Left ventricle myocardium superior (tissue), 1 donor: ENCODE measurements around the gene DPYSL4. TPM values are rescaled to one million over a fixed set of nuclear protein-coding genes. Genes with fewer than 3 reads are reported as not detected.

ENCODE experiments used
- ATAC-seq: fragments of 200-7000 bp; cut with Tn5 transposase; one replicate; pipeline ENCODE4 v1.9.1; 2020; ENCODE audit warnings: mild to moderate bottlenecking, moderate library complexity
- DNase-seq: peaks from one replicate; pipeline ENCODE4 v3.0.0-alpha.2; 2020
- intact Hi-C: fragments of 100-400 bp; cut with micrococcal nuclease; formaldehyde crosslinking; loops from one replicate; pipeline ENCODE4 v1.11.0; 2022
- total RNA-seq: library from RNA; stranded (reverse); fragmentation: NEBNext Ultra II Directional; extraction: Animal tissue kit (Norgen Biotek cat#: 25700); gene quantifications from one replicate; pipeline ENCODE4 v1.2.1, GENCODE V29; 2021
- donor health status: DM: no; HTN: yes; CAD: no; lungs with severe emphysema.

The DPYSL4 gene
- total RNA-seq, 1 donor from 2014 or later: 45.2 TPM

DNA sequence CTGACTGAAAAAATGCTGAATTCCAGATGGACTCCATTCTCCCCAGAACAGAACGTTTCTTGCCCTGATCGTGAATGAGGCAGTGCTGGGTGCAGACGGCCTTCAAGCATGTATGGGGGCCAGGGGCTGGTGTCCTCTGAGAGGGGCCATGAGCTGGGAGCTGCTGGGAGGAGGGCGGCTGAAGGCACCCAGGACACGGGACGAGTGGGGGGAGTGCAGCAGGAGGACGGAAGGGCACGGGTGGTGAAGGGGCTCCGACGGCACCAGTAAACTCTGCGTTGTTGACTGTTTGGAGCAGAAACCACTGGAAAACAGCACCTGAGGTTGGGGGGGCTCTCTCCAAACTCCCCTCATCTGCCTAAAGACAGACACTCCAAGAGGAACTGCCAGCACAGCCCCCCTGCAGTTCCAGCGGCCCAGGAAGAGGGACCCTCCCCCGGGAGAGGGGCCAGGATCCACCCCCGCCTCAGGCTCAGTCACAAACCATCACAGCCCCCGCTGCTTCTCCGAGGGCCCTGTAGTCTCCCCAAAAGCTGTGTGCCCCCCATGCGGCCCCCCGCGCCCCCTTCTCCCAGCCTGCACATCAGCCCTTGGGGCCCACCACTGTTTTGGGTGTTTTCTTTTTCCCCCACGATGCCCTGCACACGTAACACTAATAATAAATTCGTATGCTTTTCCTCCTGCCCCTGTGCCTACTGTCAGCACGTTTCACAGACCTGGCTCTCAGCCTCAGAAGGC lies 55.5 kb downstream of the DPYSL4 start:
- intact Hi-C loops: no loop called here
- DNase-seq: no peak
- ATAC-seq: no peak

GRCh38 chr10:132243141-132243540 lies 56.4 kb downstream of the DPYSL4 start:
- DNase-seq (no peak), ATAC-seq (no peak)
- intact Hi-C loops: no loop called here

- DNase-seq (no peak), ATAC-seq (no peak)
- intact Hi-C loops: no loop called here
Measured at GRCh38 chr10:132243626-132244025, 56.9 kb downstream of the DPYSL4 start.

DNA sequence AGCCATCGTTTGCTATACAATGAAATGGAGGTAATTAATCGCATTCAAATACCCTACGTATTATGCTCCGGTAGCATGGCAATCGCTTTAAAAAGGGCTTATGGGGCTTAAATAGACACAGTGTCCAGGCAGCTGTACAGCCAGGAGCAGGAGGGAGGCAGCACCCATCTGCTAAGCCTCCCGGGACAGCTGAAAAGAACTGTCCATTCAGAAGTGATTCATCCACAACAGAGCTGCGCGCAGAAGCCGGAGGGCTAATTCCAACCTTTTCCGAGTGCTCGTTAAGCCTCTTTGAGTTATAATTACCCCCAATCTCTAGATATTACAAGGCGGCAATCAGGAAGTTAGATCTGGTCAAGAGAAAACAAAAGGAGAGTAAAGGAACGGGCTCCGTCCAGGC lies 58.3 kb downstream of the DPYSL4 start:
- intact Hi-C loops: no loop called here
- DNase-seq: no peak
- no peak for ATAC-seq

DNA sequence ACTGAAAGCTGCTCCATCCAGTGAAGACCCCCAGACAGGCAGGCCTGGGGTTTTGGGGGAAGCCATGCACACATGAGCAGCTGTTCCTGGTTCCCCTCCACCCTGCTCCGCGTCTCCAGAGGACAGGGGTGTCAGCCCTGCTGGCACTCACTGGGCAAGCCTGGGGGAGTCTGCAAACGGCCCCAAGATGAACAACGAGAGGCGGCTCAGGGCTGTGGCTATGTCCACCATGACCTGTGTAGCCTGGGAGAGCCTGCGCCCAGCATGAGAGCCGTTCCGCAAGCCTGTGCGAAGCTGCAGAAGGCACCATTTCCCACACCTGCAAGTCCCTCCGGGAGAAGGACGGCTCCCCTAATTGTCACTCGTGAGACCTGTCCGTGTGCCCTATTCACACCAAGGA lies 59.5 kb downstream of the DPYSL4 start:
- ATAC-seq: no peak
- intact Hi-C loops: no loop called here
- DNase-seq: no peak

DNA sequence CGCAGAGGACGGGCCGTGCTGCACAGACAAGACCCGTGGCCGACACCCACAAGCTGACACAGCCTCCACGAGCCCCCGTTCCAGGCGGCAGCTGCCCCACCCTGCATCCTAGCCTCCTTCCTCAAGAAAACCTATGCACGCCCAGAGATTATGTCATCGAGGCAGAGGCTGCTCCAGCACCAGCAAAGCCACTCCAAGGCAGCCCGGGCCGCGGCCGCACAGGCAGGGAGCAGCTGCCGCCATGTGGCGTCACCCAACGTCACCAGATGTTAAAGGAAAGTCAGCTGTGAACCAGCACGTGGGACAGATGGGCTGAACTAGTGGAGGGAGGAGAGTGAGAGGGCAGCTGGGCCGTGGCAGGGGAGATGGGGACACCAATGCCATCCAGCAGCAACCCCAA lies 61.2 kb downstream of the DPYSL4 start:
- peak; percentile 38 for ATAC-seq

GRCh38 chr10:132248455-132249225 lies 61.9 kb downstream of the DPYSL4 start:
- ATAC-seq: peak; percentile 42
- intact Hi-C loops: no loop called here
- peak; percentile 50 for DNase-seq

More for the DNA sequence above, 61.2 kb downstream of the DPYSL4 start:
- intact Hi-C loops: no loop called here
- DNase-seq: no peak

- DNase-seq (no peak), ATAC-seq (no peak)
- intact Hi-C loops: no loop called here
Measured at GRCh38 chr10:132249226-132249724, 62.5 kb downstream of the DPYSL4 start.

- ATAC-seq (no peak), DNase-seq (no peak)
- intact Hi-C loops: no loop called here
Measured at GRCh38 chr10:132249824-132250375, 63.2 kb downstream of the DPYSL4 start.

GRCh38 chr10:132250481-132251475 lies 64.0 kb downstream of the DPYSL4 start:
- DNase-seq: no peak
- intact Hi-C loops: no loop called here

DNA sequence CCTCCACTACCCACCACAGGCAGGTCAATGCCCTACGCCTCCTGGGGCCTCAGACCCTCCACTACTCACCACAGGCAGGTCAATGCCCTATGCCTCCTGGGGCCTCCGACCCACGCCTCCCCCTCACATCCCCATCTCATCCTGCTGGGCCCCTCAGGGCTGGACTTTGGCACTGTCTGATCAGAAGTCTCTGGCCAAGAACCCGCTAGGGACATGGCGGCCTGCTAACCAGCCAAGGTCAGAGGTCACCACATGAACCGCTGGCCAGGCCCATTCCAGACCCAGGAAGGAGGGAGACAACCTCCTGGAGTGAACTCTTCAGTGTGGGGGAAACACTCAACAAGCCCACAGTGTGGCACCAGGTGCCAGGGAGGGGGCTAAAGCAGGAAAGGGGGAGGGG lies 65.2 kb downstream of the DPYSL4 start:
- intact Hi-C loops: no loop called here
- DNase-seq (no peak), ATAC-seq (no peak)

More at GRCh38 chr10:132250481-132251475, 64.0 kb downstream of the DPYSL4 start:
- ATAC-seq: no peak

GRCh38 chr10:132252412-132252811 lies 65.7 kb downstream of the DPYSL4 start:
- intact Hi-C loops: no loop called here
- DNase-seq (no peak), ATAC-seq (no peak)

DNA sequence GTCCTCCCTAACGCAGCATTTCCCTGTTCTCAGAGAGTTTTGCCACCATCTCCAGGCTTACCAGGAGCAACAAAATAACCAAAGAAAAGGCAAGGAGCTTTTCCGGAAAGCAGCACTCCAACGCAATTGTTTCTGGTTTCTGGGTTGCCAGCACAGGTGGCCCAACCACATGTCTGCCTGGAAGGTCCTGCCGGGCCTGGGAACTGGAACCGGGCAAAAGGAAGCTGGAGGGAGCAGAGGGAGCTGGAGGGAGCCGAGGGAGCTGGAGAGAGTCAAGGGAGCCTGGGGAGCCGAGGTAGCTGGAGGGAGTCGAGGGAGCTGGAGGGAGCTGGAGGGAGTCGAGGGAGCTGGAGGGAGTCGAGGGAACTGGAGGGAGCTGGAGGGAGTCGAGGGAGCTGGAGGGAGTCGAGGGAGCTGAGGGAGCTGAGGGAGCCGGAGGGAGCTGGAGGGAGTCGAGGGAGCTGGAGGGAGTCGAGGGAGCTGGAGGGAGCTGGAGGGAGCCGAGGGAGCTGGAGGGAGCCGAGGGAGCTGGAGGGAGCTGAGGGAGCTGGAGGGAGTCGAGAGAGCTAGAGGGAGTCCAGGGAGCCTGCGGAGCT lies 66.4 kb downstream of the DPYSL4 start:
- intact Hi-C loops: no loop called here
- DNase-seq (no peak), ATAC-seq (no peak)

- intact Hi-C loops: no loop called here
- ATAC-seq (no peak), DNase-seq (no peak)
Measured at GRCh38 chr10:132254841-132255240, 68.1 kb downstream of the DPYSL4 start.

Other genes with a start within 250 kb of the DPYSL4 start
- gene BNIP3, start 205.0 kb upstream of the DPYSL4 start, total RNA-seq: 142 TPM
- gene JAKMIP3, start 121.0 kb upstream of the DPYSL4 start, total RNA-seq: 2.0 TPM
- 4.9 TPM for gene STK32C, start 121.0 kb downstream of the DPYSL4 start, total RNA-seq
- 3.2 TPM for gene LRRC27, start 145.2 kb downstream of the DPYSL4 start, total RNA-seq
- gene PWWP2B, start 210.3 kb downstream of the DPYSL4 start, total RNA-seq: 19.9 TPM